ENCODE data around the gene LTA.
"Not testable (repeated sequence)": the region's sequence is repeated elsewhere in the genome, so short reads cannot be mapped to it uniquely, and the experiment has no call there.

Gene LTA

GRCh38 chr6:31586008-31586407 is 13.9 kb downstream of the LTA start, which contains the start of gene LST1:
TSS of gene LST1 (plus strand) at chr6:31586277. CDS start at chr6:31587300, 1,023 bp downstream.
- Histone ChIP-seq H3K9me3 (ENCODE audit: severe bottlenecking) (no peaks in the 10 kb centered on the region), H3K27ac (no peak within 1 kb of the TSS), H3K4me3 (ENCODE audit: low read depth, low read length) (no peak within 1 kb of the TSS), H3K36me3 (no peaks in the 10 kb centered on the region), H3K27me3 (ENCODE audit: insufficient read depth, low read depth, severe bottlenecking) (no peaks in the 10 kb centered on the region)
- no peak for TF ChIP-seq CTCF (IDR thresholded peaks at IDR 0.05; ENCODE audit: low read depth, low read length)
- DNase-seq = no peak

GRCh38 chr6:31586599-31587281 is 14.7 kb downstream of the LTA start:
- Histone ChIP-seq H3K4me3 (ENCODE audit: low read depth, low read length) (no peak overlapping the region), H3K36me3 (no peaks in the 10 kb centered on the region), H3K9me3 (ENCODE audit: severe bottlenecking) (no peaks in the 10 kb centered on the region), H3K27ac (no peak overlapping the region), H3K27me3 (ENCODE audit: insufficient read depth, low read depth, severe bottlenecking) (no peaks in the 10 kb centered on the region)
- DNase-seq = no peak
- no peak for TF ChIP-seq CTCF (IDR thresholded peaks at IDR 0.05; ENCODE audit: low read depth, low read length)

GRCh38 chr6:31587791-31588777 is 16.0 kb downstream of the LTA start:
- Histone ChIP-seq H3K9me3 (ENCODE audit: severe bottlenecking) (no peaks in the 10 kb centered on the region), H3K4me3 (ENCODE audit: low read depth, low read length) (no peak overlapping the region), H3K27ac (no peak overlapping the region), H3K27me3 (ENCODE audit: insufficient read depth, low read depth, severe bottlenecking) (no peaks in the 10 kb centered on the region), H3K36me3 (no peaks in the 10 kb centered on the region)
- no peak for TF ChIP-seq CTCF (IDR thresholded peaks at IDR 0.05; ENCODE audit: low read depth, low read length)
- no peak for DNase-seq

GRCh38 chr6:31588871-31589650 is 17.0 kb downstream of the LTA start:
- Histone ChIP-seq H3K27ac (no peak overlapping the region), H3K36me3 (no peaks in the 10 kb centered on the region), H3K27me3 (ENCODE audit: insufficient read depth, low read depth, severe bottlenecking) (no peaks in the 10 kb centered on the region), H3K9me3 (ENCODE audit: severe bottlenecking) (peaks cover 2% of the 10 kb centered on the region), H3K4me3 (ENCODE audit: low read depth, low read length) (no peak overlapping the region)
- no peak for TF ChIP-seq CTCF (IDR thresholded peaks at IDR 0.05; ENCODE audit: low read depth, low read length)
- DNase-seq = peak; percentile 48

GRCh38 chr6:31590691-31591090 is 18.6 kb downstream of the LTA start:
- H3K36me3 ChIP-seq; H3K27ac ChIP-seq; H3K9me3 ChIP-seq (ENCODE audit: severe bottlenecking); H3K4me3 ChIP-seq (ENCODE audit: low read depth, low read length); DNase-seq; H3K27me3 ChIP-seq (ENCODE audit: insufficient read depth, low read depth, severe bottlenecking): not testable (repeated sequence)
